HepG2 (cell line): Measurements from ENCODE around the gene RTF1. TPM values are rescaled to one million over a fixed set of nuclear protein-coding genes. Genes with fewer than 3 reads are reported as not detected.

Source experiments
- AHR ChIP-seq: IDR thresholded peaks from 2 replicates; pipeline ENCODE4 v1.6.1; 2018; ENCODE audit warnings: missing genetic modification reagents, missing compliant biosample characterization
- ARID4A ChIP-seq: sonication (generic); formaldehyde crosslinking; IDR thresholded peaks from 2 replicates; pipeline ENCODE4 v1.5.0; 2020; ENCODE audit warnings: mild to moderate bottlenecking, missing genetic modification reagents, borderline replicate concordance
- ARNTL ChIP-seq: sonication (generic); formaldehyde crosslinking; IDR thresholded peaks from 2 replicates; pipeline ENCODE4 v1.4.0; 2020; ENCODE audit warnings: mild to moderate bottlenecking, missing genetic modification reagents
- FOXK2 ChIP-seq: fragments of 450-650 bp; IDR thresholded peaks from 2 replicates; pipeline ENCODE4 v1.6.1; 2016
- GABPB1 ChIP-seq: IDR thresholded peaks from 2 replicates; pipeline ENCODE4 v1.6.1; 2016; ENCODE audit warnings: mild to moderate bottlenecking, missing genetic modification reagents, moderate library complexity, missing compliant biosample characterization
- HMG20B ChIP-seq: conservative IDR thresholded peaks from 2 replicates; pipeline ENCODE4 v1.6.1; 2016; ENCODE audit warnings: missing genetic modification reagents, missing compliant biosample characterization
- JDP2 ChIP-seq: sonication (generic); formaldehyde crosslinking; IDR thresholded peaks from 2 replicates; pipeline ENCODE4 v1.8.1; 2022; ENCODE audit warnings: missing genetic modification reagents, borderline replicate concordance
- KAT2B ChIP-seq: fragments of 150-350 bp; IDR thresholded peaks from 2 replicates; pipeline ENCODE4 v1.6.1; 2014; ENCODE audit warnings: low read depth, low read length, borderline replicate concordance
- NR2F1 ChIP-seq, 2 experiments: fragments of 450-650 bp in 1 of 2; formaldehyde crosslinking in 1 of 2; IDR thresholded peaks; 2 replicates each; pipeline versions ENCODE4 v1.5.0 to v1.6.1; 2016 to 2020; ENCODE audit warnings: mild to moderate bottlenecking in 1 of 2, missing compliant biosample characterization in 1 of 2, missing genetic modification reagents in 1 of 2, moderate library complexity in 1 of 2
- TBX2 ChIP-seq: sonication (generic); formaldehyde crosslinking; IDR thresholded peaks from 2 replicates; pipeline ENCODE4 v1.5.0; 2020; ENCODE audit warnings: missing genetic modification reagents, mild to moderate bottlenecking, borderline replicate concordance
- ZFP90 ChIP-seq: sonication (generic); formaldehyde crosslinking; IDR thresholded peaks from 2 replicates; pipeline ENCODE4 v1.8.0; 2022; ENCODE audit warnings: missing genetic modification reagents, mild to moderate bottlenecking, inconsistent platforms, borderline replicate concordance
- ZNF12 ChIP-seq: sonication (generic); formaldehyde crosslinking; IDR thresholded peaks from 2 replicates; pipeline ENCODE4 v1.5.0; 2020; ENCODE audit warnings: missing genetic modification reagents
- ZNF451 ChIP-seq: sonication (generic); formaldehyde crosslinking; IDR thresholded peaks from 2 replicates; pipeline ENCODE4 v1.5.0; 2020; ENCODE audit warnings: mild to moderate bottlenecking, missing genetic modification reagents
- ZNF816 ChIP-seq: sonication (generic); formaldehyde crosslinking; IDR thresholded peaks from 2 replicates; pipeline ENCODE4 v1.8.0; 2022; ENCODE audit warnings: missing genetic modification reagents, mild to moderate bottlenecking, borderline replicate concordance
- polyA plus RNA-seq, 8 experiments: library from polyadenylated mRNA; depleted of rRNA in 3 of 8; stranded (reverse) in 7 of 8; unstranded in 1 of 8; fragments of >200 nt; fragmentation: Illumina TruSeq in 4 of 8; extraction: Trizol in 4 of 8; gene quantifications; 2 replicates each; pipeline versions ENCODE4 v1.2.1 to v1.2.3, GENCODE V29; 2011 to 2016; ENCODE audit warnings: low read depth in 4 of 8, missing spikeins in 1 of 8, mixed read lengths in 1 of 8; ENCODE audit not compliant: insufficient read depth in 1 of 8
- total RNA-seq, 5 experiments: library from RNA; depleted of rRNA; stranded (reverse); fragments of >200 nt; fragmentation: Illumina TruSeq; extraction: Trizol; gene quantifications; 2 replicates each; pipeline ENCODE4 v1.2.3, GENCODE V29; 2016; ENCODE audit warnings: low read depth in 1 of 5
- TF ChIP-seq, protein P1 (sequence below): sonication (generic); formaldehyde crosslinking; IDR thresholded peaks from 2 replicates; pipeline ENCODE4 v1.4.0; 2020; ENCODE audit warnings: missing genetic modification reagents
- TF ChIP-seq, protein P2 (sequence below): sonication (generic); formaldehyde crosslinking; IDR thresholded peaks from 2 replicates; pipeline ENCODE4 v1.5.1; 2020; ENCODE audit warnings: mild to moderate bottlenecking, missing genetic modification reagents, moderate library complexity

Gene RTF1
- total and polyA plus RNA-seq, 2 of the 13 experiments (the other 11 are each of a cell fraction or from before 2014, with no cell fraction given): 13.9 to 17.9 TPM

GRCh38 chr15:41495736-41496599 lies 79.1 kb downstream of the RTF1 start (continued):
- TF ChIP-seq, protein P1, sequence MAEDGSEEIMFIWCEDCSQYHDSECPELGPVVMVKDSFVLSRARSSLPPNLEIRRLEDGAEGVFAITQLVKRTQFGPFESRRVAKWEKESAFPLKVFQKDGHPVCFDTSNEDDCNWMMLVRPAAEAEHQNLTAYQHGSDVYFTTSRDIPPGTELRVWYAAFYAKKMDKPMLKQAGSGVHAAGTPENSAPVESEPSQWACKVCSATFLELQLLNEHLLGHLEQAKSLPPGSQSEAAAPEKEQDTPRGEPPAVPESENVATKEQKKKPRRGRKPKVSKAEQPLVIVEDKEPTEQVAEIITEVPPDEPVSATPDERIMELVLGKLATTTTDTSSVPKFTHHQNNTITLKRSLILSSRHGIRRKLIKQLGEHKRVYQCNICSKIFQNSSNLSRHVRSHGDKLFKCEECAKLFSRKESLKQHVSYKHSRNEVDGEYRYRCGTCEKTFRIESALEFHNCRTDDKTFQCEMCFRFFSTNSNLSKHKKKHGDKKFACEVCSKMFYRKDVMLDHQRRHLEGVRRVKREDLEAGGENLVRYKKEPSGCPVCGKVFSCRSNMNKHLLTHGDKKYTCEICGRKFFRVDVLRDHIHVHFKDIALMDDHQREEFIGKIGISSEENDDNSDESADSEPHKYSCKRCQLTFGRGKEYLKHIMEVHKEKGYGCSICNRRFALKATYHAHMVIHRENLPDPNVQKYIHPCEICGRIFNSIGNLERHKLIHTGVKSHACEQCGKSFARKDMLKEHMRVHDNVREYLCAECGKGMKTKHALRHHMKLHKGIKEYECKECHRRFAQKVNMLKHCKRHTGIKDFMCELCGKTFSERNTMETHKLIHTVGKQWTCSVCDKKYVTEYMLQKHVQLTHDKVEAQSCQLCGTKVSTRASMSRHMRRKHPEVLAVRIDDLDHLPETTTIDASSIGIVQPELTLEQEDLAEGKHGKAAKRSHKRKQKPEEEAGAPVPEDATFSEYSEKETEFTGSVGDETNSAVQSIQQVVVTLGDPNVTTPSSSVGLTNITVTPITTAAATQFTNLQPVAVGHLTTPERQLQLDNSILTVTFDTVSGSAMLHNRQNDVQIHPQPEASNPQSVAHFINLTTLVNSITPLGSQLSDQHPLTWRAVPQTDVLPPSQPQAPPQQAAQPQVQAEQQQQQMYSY (CRISPR knock-in tag): peak; percentile 78
- no peak for TF ChIP-seq KAT2B
- TF ChIP-seq ZFP90 (CRISPR knock-in tag): peak; percentile 94
- TF ChIP-seq, protein P2, sequence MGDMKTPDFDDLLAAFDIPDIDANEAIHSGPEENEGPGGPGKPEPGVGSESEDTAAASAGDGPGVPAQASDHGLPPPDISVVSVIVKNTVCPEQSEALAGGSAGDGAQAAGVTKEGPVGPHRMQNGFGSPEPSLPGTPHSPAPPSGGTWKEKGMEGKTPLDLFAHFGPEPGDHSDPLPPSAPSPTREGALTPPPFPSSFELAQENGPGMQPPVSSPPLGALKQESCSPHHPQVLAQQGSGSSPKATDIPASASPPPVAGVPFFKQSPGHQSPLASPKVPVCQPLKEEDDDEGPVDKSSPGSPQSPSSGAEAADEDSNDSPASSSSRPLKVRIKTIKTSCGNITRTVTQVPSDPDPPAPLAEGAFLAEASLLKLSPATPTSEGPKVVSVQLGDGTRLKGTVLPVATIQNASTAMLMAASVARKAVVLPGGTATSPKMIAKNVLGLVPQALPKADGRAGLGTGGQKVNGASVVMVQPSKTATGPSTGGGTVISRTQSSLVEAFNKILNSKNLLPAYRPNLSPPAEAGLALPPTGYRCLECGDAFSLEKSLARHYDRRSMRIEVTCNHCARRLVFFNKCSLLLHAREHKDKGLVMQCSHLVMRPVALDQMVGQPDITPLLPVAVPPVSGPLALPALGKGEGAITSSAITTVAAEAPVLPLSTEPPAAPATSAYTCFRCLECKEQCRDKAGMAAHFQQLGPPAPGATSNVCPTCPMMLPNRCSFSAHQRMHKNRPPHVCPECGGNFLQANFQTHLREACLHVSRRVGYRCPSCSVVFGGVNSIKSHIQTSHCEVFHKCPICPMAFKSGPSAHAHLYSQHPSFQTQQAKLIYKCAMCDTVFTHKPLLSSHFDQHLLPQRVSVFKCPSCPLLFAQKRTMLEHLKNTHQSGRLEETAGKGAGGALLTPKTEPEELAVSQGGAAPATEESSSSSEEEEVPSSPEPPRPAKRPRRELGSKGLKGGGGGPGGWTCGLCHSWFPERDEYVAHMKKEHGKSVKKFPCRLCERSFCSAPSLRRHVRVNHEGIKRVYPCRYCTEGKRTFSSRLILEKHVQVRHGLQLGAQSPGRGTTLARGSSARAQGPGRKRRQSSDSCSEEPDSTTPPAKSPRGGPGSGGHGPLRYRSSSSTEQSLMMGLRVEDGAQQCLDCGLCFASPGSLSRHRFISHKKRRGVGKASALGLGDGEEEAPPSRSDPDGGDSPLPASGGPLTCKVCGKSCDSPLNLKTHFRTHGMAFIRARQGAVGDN (CRISPR knock-in tag): peak; percentile 98
- TF ChIP-seq HMG20B (CRISPR knock-in tag): 0 out of 2 replicates have a peak, but pooled peaks have one; percentile 39
- TF ChIP-seq TBX2 (CRISPR knock-in tag): peak; percentile 78
- peak; percentile 61; the same call in 1 of the 2 replicates for TF ChIP-seq ZNF451
- peak; percentile 25 to 29; a peak in 1 of 4 replicates for TF ChIP-seq NR2F1 (CRISPR knock-in tag; IDR thresholded peaks at IDR 0.05)
- TF ChIP-seq ZNF12 (CRISPR knock-in tag): peak; percentile 35; the same call in 1 of the 2 replicates
- peak; percentile 82; the same call in 1 of the 2 replicates for TF ChIP-seq GABPB1 (CRISPR knock-in tag)
- peak; percentile 75; the same call in 1 of the 2 replicates for TF ChIP-seq FOXK2
- no peak; the same call in 1 of the 2 replicates for TF ChIP-seq ZNF816 (CRISPR knock-in tag)
- no peak for TF ChIP-seq AHR
- peak; percentile 81 for TF ChIP-seq ARNTL (CRISPR knock-in tag)
- TF ChIP-seq JDP2: no peak
- peak; percentile 93 for TF ChIP-seq ARID4A (CRISPR knock-in tag)
